ENCODE results near the gene FAF2.

GRCh38 chr5:176537554-176538229 lies 89.5 kb downstream of the FAF2 start:
- TF ChIP-seq, protein P1, sequence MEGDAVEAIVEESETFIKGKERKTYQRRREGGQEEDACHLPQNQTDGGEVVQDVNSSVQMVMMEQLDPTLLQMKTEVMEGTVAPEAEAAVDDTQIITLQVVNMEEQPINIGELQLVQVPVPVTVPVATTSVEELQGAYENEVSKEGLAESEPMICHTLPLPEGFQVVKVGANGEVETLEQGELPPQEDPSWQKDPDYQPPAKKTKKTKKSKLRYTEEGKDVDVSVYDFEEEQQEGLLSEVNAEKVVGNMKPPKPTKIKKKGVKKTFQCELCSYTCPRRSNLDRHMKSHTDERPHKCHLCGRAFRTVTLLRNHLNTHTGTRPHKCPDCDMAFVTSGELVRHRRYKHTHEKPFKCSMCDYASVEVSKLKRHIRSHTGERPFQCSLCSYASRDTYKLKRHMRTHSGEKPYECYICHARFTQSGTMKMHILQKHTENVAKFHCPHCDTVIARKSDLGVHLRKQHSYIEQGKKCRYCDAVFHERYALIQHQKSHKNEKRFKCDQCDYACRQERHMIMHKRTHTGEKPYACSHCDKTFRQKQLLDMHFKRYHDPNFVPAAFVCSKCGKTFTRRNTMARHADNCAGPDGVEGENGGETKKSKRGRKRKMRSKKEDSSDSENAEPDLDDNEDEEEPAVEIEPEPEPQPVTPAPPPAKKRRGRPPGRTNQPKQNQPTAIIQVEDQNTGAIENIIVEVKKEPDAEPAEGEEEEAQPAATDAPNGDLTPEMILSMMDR (IDR thresholded peaks at IDR 0.05) = peak in 2 of 6 experiments; percentile 14
- peak in 1 of 2 donors; percentile 83 for TF ChIP-seq POLR2A (IDR thresholded peaks at IDR 0.05)

All from adrenal gland (tissue), 5 donors.